ENCODE measurements around the gene CLIP2. TPM values are rescaled to one million over a fixed set of nuclear protein-coding genes. Genes with fewer than 3 reads are reported as not detected.
A peak's percentile ranks its signal among the peaks of the same experiment; 100 is the strongest.
"Not testable (repeated sequence)": the region's sequence is repeated elsewhere in the genome, so short reads cannot be mapped to it uniquely, and the experiment has no call there.

CLIP2 gene
- total RNA-seq, 1 experiment from 2014 or later = 37.9 TPM

DNA sequence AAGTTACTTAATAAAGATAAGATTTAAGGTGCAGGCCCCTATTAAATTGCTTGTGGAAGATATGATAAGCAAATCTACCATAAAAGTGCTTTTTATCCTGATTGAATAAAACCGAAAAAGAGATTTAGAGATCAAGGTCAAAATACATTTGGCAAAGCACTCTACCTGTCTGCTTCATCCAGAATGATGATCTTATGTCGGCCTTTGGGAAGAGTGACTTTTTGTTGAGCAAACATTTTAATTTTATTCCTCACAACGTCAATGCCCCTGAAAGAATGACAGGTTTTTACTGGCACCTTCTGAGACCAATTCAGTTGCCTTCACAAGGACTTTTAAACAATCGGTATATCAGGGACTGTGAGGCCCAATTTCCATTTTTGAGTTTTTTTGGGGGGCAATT, 42.7 kb upstream of the CLIP2 start:
- no peaks in the 10 kb centered on the region for H3K9me2 ChIP-seq (ENCODE audit: insufficient read depth)
- H3K27me3 ChIP-seq (ENCODE audit: insufficient read depth, low read depth) = no peaks in the 10 kb centered on the region
- TF ChIP-seq, protein P1, sequence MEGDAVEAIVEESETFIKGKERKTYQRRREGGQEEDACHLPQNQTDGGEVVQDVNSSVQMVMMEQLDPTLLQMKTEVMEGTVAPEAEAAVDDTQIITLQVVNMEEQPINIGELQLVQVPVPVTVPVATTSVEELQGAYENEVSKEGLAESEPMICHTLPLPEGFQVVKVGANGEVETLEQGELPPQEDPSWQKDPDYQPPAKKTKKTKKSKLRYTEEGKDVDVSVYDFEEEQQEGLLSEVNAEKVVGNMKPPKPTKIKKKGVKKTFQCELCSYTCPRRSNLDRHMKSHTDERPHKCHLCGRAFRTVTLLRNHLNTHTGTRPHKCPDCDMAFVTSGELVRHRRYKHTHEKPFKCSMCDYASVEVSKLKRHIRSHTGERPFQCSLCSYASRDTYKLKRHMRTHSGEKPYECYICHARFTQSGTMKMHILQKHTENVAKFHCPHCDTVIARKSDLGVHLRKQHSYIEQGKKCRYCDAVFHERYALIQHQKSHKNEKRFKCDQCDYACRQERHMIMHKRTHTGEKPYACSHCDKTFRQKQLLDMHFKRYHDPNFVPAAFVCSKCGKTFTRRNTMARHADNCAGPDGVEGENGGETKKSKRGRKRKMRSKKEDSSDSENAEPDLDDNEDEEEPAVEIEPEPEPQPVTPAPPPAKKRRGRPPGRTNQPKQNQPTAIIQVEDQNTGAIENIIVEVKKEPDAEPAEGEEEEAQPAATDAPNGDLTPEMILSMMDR (conservative IDR thresholded peaks at IDR 0.05) = no peak
- no peak for TF ChIP-seq EZH2 (IDR thresholded peaks at IDR 0.05; ENCODE audit: low read depth)
- H3K9me3 ChIP-seq (ENCODE audit: insufficient read depth, low read depth) = no peaks in the 10 kb centered on the region
- intact Hi-C loops (cut with micrococcal nuclease; ENCODE audit: unreplicated experiment) = no loop called here
- ChIA-PET CTCF (no interaction called here), POLR2A (ENCODE audit: unreplicated experiment) (no interaction called here)
- no peak overlapping the region for H3K27ac ChIP-seq
- H2AFZ ChIP-seq = no peak overlapping the region
- H3K4me2 ChIP-seq = no peak overlapping the region
- peaks cover 28% of the 10 kb centered on the region for H3K36me3 ChIP-seq (ENCODE audit: low read depth)
- no TSS peak for BruUV-seq (replicated peaks)
- no peaks in the 10 kb centered on the region for H3K4me1 ChIP-seq (replicated peaks; ENCODE audit: insufficient read depth)
- H3K79me2 ChIP-seq (ENCODE audit: low read depth) = no peaks in the 10 kb centered on the region
- no peak overlapping the region for H3K4me3 ChIP-seq
- DNase-seq = no peak
- H4K20me1 ChIP-seq (ENCODE audit: insufficient read depth) = no peaks in the 10 kb centered on the region
- no peaks in the 10 kb centered on the region for H3F3A ChIP-seq (ENCODE audit: insufficient read depth, low read depth)

DNA sequence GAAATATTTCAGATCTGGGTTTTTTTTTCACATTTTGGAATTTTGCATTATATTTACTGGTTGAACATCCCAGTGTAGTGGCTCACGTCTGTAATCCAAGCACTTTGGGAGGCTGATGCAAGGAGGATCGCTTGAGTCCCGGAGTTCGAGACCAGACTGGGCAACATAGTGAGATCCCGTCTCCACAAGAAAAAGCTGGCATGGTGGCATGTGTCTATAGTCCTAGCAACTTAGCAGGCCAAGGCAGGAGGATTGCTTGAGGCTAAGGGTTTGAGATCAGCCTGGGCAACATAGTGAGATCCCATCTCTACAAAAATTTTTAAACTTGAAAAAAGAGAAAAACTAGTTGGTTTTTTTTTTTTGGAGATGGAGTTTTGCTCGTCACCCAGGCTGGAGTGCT, 41.1 kb upstream of the CLIP2 start:
- no peaks in the 10 kb centered on the region for H3K9me3 ChIP-seq (ENCODE audit: insufficient read depth, low read depth)
- H3K4me2 ChIP-seq = no peak overlapping the region
- DNase-seq = no peak
- POLR2A ChIA-PET (ENCODE audit: unreplicated experiment) = no interaction called here
- intact Hi-C loops (cut with micrococcal nuclease; ENCODE audit: unreplicated experiment) = no loop called here
- peaks cover 2% of the 10 kb centered on the region for H3K4me1 ChIP-seq (replicated peaks; ENCODE audit: insufficient read depth)
- no peak overlapping the region for H3K4me3 ChIP-seq
- H2AFZ ChIP-seq = no peak overlapping the region
- no TSS peak for BruUV-seq (replicated peaks)
- TF ChIP-seq, protein P1 (conservative IDR thresholded peaks at IDR 0.05) = no peak
- no peak for TF ChIP-seq EZH2 (IDR thresholded peaks at IDR 0.05; ENCODE audit: low read depth)
- CTCF ChIA-PET = no interaction called here
- H3F3A ChIP-seq (ENCODE audit: insufficient read depth, low read depth) = no peaks in the 10 kb centered on the region
- no peak overlapping the region for H3K27ac ChIP-seq
- no peaks in the 10 kb centered on the region for H3K9me2 ChIP-seq (ENCODE audit: insufficient read depth)
- H3K36me3 ChIP-seq (ENCODE audit: low read depth) = peaks cover 28% of the 10 kb centered on the region
- H4K20me1 ChIP-seq (ENCODE audit: insufficient read depth) = no peaks in the 10 kb centered on the region
- H3K27me3 ChIP-seq (ENCODE audit: insufficient read depth, low read depth) = no peaks in the 10 kb centered on the region
- H3K79me2 ChIP-seq (ENCODE audit: low read depth) = peaks cover 10% of the 10 kb centered on the region

DNA sequence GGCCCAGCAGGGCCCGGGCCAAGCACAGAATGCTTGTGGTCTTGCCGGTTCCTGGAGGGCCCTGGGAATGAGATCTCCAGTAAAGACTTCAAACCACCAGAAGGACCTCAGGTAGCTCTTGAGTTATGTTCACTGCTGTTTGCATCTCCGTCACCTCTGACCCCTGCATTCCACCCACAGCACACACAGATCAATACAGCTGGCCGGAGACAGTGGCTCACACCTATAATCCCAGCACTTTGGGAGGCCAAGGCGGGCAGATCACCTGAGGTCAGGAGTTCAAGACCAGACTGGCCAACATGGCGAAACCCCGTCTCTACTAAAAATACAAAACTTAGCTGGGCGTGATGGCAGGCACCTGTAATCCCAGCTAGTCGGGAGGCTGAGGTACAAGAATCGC, 40.1 kb upstream of the CLIP2 start:
- DNase-seq; H3F3A ChIP-seq (ENCODE audit: insufficient read depth, low read depth); H3K9me2 ChIP-seq (ENCODE audit: insufficient read depth); H3K27me3 ChIP-seq (ENCODE audit: insufficient read depth, low read depth); H4K20me1 ChIP-seq (ENCODE audit: insufficient read depth); CTCF ChIA-PET; BruUV-seq (replicated peaks); intact Hi-C loops (cut with micrococcal nuclease; ENCODE audit: unreplicated experiment); H3K27ac ChIP-seq; H3K4me1 ChIP-seq (replicated peaks; ENCODE audit: insufficient read depth); H3K4me2 ChIP-seq; H3K4me3 ChIP-seq; H3K9me3 ChIP-seq (ENCODE audit: insufficient read depth, low read depth); H2AFZ ChIP-seq: not testable (repeated sequence)
- Histone ChIP-seq H3K36me3 (ENCODE audit: low read depth) (peaks cover 26% of the 10 kb centered on the region), H3K79me2 (ENCODE audit: low read depth) (peaks cover 19% of the 10 kb centered on the region)
- POLR2A ChIA-PET (ENCODE audit: unreplicated experiment) = interaction anchor here (0.6 kb wide), 1 partner anchor 93 kb away, joined by 17 read pairs; no protein-coding TSS in a partner anchor

DNA sequence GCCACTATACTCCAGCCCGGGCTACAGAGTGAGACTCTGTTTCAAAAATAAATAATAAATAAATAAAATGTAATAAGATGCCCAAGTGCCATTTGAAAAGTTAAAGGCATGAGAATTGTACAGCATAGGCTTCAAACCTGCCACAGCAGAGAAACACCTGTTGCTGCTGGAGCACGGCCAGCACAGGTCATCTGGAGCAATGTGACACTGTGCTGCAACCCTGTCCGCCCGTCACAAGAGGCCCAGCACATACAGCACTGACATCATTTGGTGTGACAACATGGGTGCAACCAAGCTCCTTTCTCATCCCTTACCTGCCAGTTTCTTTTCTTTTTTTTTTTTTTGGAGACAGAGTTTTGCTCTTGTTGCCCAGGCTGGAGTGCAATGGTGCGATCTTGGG, 36.3 kb upstream of the CLIP2 start:
- CTCF ChIA-PET = interaction anchor here (0.6 to 1.0 kb wide), 2 partner anchors 62 to 148 kb away, joined by 3 read pairs; no protein-coding TSS in a partner anchor
- H4K20me1 ChIP-seq (ENCODE audit: insufficient read depth) = no peaks in the 10 kb centered on the region
- POLR2A ChIA-PET (ENCODE audit: unreplicated experiment) = no interaction called here
- no peak overlapping the region for H2AFZ ChIP-seq
- intact Hi-C loops (cut with micrococcal nuclease; ENCODE audit: unreplicated experiment) = loop anchor here (5.0 kb wide), 2 partner anchors 34 to 186 kb away; partner anchors contain the start of gene CLIP2
- no peak for DNase-seq
- peaks cover 23% of the 10 kb centered on the region for H3K36me3 ChIP-seq (ENCODE audit: low read depth)
- no peaks in the 10 kb centered on the region for H3K9me3 ChIP-seq (ENCODE audit: insufficient read depth, low read depth)
- H3K27me3 ChIP-seq (ENCODE audit: insufficient read depth, low read depth) = no peaks in the 10 kb centered on the region
- H3K4me1 ChIP-seq (replicated peaks; ENCODE audit: insufficient read depth) = peaks cover 17% of the 10 kb centered on the region
- no TSS peak for BruUV-seq (replicated peaks)
- H3K27ac ChIP-seq = no peak overlapping the region
- H3F3A ChIP-seq (ENCODE audit: insufficient read depth, low read depth) = peaks cover 16% of the 10 kb centered on the region
- peak overlapping the region; percentile 98 for H3K4me2 ChIP-seq
- peaks cover 41% of the 10 kb centered on the region for H3K79me2 ChIP-seq (ENCODE audit: low read depth)
- H3K9me2 ChIP-seq (ENCODE audit: insufficient read depth) = no peaks in the 10 kb centered on the region
- H3K4me3 ChIP-seq = peak overlapping the region; percentile 92; the same call in 1 of the 2 replicates
- TF ChIP-seq, protein P1 (conservative IDR thresholded peaks at IDR 0.05) = no peak
- no peak for TF ChIP-seq EZH2 (IDR thresholded peaks at IDR 0.05; ENCODE audit: low read depth)

Data from PC-9 (cell line).